GM18861 (cell line): ENCODE measurements around the gene NUDT14.

Experiments used
- ATAC-seq: cut with Tn5 transposase; IDR thresholded peaks from one replicate; pipeline ENCODE4 v1.9.1; 2021; ENCODE audit not compliant: unreplicated experiment

Gene NUDT14

GRCh38 chr14:105147671-105148603 is 33.2 kb downstream of the NUDT14 start:
- no peak for ATAC-seq

- ATAC-seq = no peak
These were observed 34.0 kb downstream of the NUDT14 start for GRCh38 chr14:105146976-105147635.

GRCh38 chr14:105146181-105146975 is 34.7 kb downstream of the NUDT14 start:
- no peak for ATAC-seq

GRCh38 chr14:105145381-105146180 is 35.5 kb downstream of the NUDT14 start:
- ATAC-seq = no peak

GRCh38 chr14:105144666-105145380 is 36.3 kb downstream of the NUDT14 start:
- ATAC-seq = no peak

GRCh38 chr14:105144026-105144665 is 37.0 kb downstream of the NUDT14 start:
- no peak for ATAC-seq

- ATAC-seq = no peak
These were observed 37.6 kb downstream of the NUDT14 start for GRCh38 chr14:105143451-105144025.

- ATAC-seq = no peak
These were observed 38.3 kb downstream of the NUDT14 start for GRCh38 chr14:105142651-105143450.

GRCh38 chr14:105141486-105142281 is 39.4 kb downstream of the NUDT14 start:
- ATAC-seq = no peak

- no peak for ATAC-seq
These were observed 40.1 kb downstream of the NUDT14 start for GRCh38 chr14:105141026-105141425.

- no peak for ATAC-seq
These were observed 40.5 kb downstream of the NUDT14 start for GRCh38 chr14:105140581-105140980.

- no peak for ATAC-seq
These were observed 41.3 kb downstream of the NUDT14 start for GRCh38 chr14:105139831-105140239.

GRCh38 chr14:105139212-105139825 is 41.8 kb downstream of the NUDT14 start:
- ATAC-seq = no peak

GRCh38 chr14:105138551-105139111 is 42.5 kb downstream of the NUDT14 start:
- ATAC-seq = no peak

GRCh38 chr14:105138021-105138541 is 43.0 kb downstream of the NUDT14 start:
- no peak for ATAC-seq

- ATAC-seq = no peak
These were observed 43.6 kb downstream of the NUDT14 start for GRCh38 chr14:105137481-105138020.
